Stimulated activated CD8-positive, alpha-beta memory T cell treated with anti-CD3 and anti-CD28 coated beads, Interleukin-4, amount 100 ng/mL, for 48 hours (primary cell): ENCODE results near the gene OSBPL6.
"Not testable (repeated sequence)": the region's sequence is repeated elsewhere in the genome, so short reads cannot be mapped to it uniquely, and the experiment has no call there.

Source experiments
- DNase-seq: peaks from one replicate; pipeline ENCODE4 v3.0.0-alpha.2; 2020

OSBPL6 gene

GRCh38 chr2:178193823-178194599 is at the start of gene OSBPL6:
Gene OSBPL6 (plus strand): TSS chr2:178194512. CDS start chr2:178306185, 111,673 bp downstream.
- peak; percentile 72 for DNase-seq

GRCh38 chr2:178152033-178152432 is 42.3 kb upstream of the OSBPL6 start:
- no peak for DNase-seq

- no peak for DNase-seq
These were observed 41.8 kb upstream of the OSBPL6 start for GRCh38 chr2:178152542-178152941.

GRCh38 chr2:178152977-178153376 is 41.3 kb upstream of the OSBPL6 start:
- no peak for DNase-seq

- DNase-seq: not testable (repeated sequence)
These were observed 40.4 kb upstream of the OSBPL6 start for GRCh38 chr2:178153878-178154277.

- DNase-seq: no peak
These were observed 38.8 kb upstream of the OSBPL6 start for GRCh38 chr2:178155524-178155923.

GRCh38 chr2:178157574-178157973 is 36.7 kb upstream of the OSBPL6 start:
- DNase-seq: no peak

- no peak for DNase-seq
These were observed 34.3 kb upstream of the OSBPL6 start for GRCh38 chr2:178159966-178160365.

- no peak for DNase-seq
These were observed 33.7 kb upstream of the OSBPL6 start for GRCh38 chr2:178160601-178161000.

GRCh38 chr2:178163395-178163794 is 30.9 kb upstream of the OSBPL6 start:
- no peak for DNase-seq

GRCh38 chr2:178163911-178164310 is 30.4 kb upstream of the OSBPL6 start:
- DNase-seq: no peak

- DNase-seq: no peak
These were observed 20.7 kb upstream of the OSBPL6 start for GRCh38 chr2:178173657-178174056.

- no peak for DNase-seq
These were observed 17.1 kb upstream of the OSBPL6 start for GRCh38 chr2:178177066-178177679.

- not testable (repeated sequence) for DNase-seq
These were observed 13.7 kb upstream of the OSBPL6 start for GRCh38 chr2:178180648-178181047.

GRCh38 chr2:178187861-178188260 is 6.5 kb upstream of the OSBPL6 start:
- no peak for DNase-seq

GRCh38 chr2:178188466-178188865 is 5.8 kb upstream of the OSBPL6 start:
- no peak for DNase-seq

- DNase-seq: no peak
These were observed 3.3 kb upstream of the OSBPL6 start for GRCh38 chr2:178191004-178191508.

- no peak for DNase-seq
These were observed 2.8 kb upstream of the OSBPL6 start for GRCh38 chr2:178191511-178191910.

GRCh38 chr2:178193496-178193822 is 853 bp upstream of the OSBPL6 start:
- no peak for DNase-seq

- peak; percentile 37 for DNase-seq
These were observed 483 bp downstream of the OSBPL6 start for GRCh38 chr2:178194600-178195389.

GRCh38 chr2:178195390-178196166 is 1.3 kb downstream of the OSBPL6 start:
- DNase-seq: no peak

- DNase-seq: no peak
These were observed 3.5 kb downstream of the OSBPL6 start for GRCh38 chr2:178197791-178198190.

- not testable (repeated sequence) for DNase-seq
These were observed 4.1 kb downstream of the OSBPL6 start for GRCh38 chr2:178198441-178198840.
